ENCODE results near the gene NEK6. TPM values are rescaled to one million over a fixed set of nuclear protein-coding genes. Genes with fewer than 3 reads are reported as not detected.

NEK6 gene
- total RNA-seq, 5 donors from 2014 or later (not counting 1 experiment from before 2014, with no cell fraction given) = 5.9 to 12.5 (median 10.4) TPM

Other genes with a start within 250 kb of the NEK6 start
- not detected for gene LHX2, start 246.2 kb upstream of the NEK6 start, total RNA-seq
- 10 to 100 TPM; 62.6 to 75.8 (median 68.6) TPM for gene PSMB7, start 157.5 kb downstream of the NEK6 start, total RNA-seq
- not detected for gene ADGRD2, start 192.5 kb downstream of the NEK6 start, total RNA-seq
- under 1 TPM in 3 of 5 donors, not detected in 2; 0.19 to 0.30 (median 0.29) TPM for gene NR5A1, start 249.4 kb downstream of the NEK6 start, total RNA-seq